ENCODE results near the gene LMX1B. TPM values are rescaled to one million over a fixed set of nuclear protein-coding genes. Genes with fewer than 3 reads are reported as not detected.

Gene LMX1B
- total RNA-seq, 2 experiments from 2014 or later = not detected

DNA sequence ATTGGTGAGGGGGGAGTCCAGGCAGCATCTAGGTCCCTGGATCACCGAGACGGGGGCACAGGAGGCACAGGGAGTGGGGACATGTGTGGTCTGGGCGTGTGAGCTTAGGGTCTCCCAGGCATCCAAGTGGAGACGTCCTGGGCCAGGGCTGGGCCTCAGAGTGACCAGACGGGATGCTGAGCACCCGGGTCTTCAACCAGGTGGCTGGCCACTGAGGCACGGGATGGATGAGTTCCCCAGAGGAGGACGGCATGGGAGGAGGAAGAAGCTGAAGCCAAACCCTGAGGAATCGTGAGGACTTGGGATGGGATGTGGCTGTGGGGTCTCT lies 88.0 kb downstream of the LMX1B start:
- H3K27me3 Mint-ChIP-seq (ENCODE audit: low read depth) = peaks cover 19% of the 10 kb centered on the region
- CTCF ChIA-PET = interaction anchor here (1.3 to 13.3 kb wide), 5 partner anchors 12 to 88 kb away, joined by 3 to 704 read pairs (median 7); no protein-coding TSS in a partner anchor
- no peak overlapping the region for H3K27ac Mint-ChIP-seq
- H3K4me3 Mint-ChIP-seq = no peak overlapping the region
- H3K9me3 Mint-ChIP-seq (ENCODE audit: insufficient read depth) = no peaks in the 10 kb centered on the region
- no peak for ATAC-seq
- POLR2A ChIA-PET = interaction anchor here (1.1 kb wide), 1 partner anchor 22 kb away, joined by 3 read pairs; no protein-coding TSS in a partner anchor
- H3K4me1 Mint-ChIP-seq (ENCODE audit: low read depth) = peaks cover 17% of the 10 kb centered on the region
- H3K36me3 Mint-ChIP-seq (ENCODE audit: low read depth) = no peaks in the 10 kb centered on the region
- DNase-seq = no peak

- no peaks in the 10 kb centered on the region for H3K36me3 Mint-ChIP-seq (ENCODE audit: low read depth)
- H3K9me3 Mint-ChIP-seq (ENCODE audit: insufficient read depth) = no peaks in the 10 kb centered on the region
- ChIA-PET POLR2A (interaction anchor here (1.1 kb wide), 1 partner anchor 21 kb away, joined by 3 read pairs; no protein-coding TSS in a partner anchor), CTCF (interaction anchor here (0.6 to 13.3 kb wide), 17 partner anchors 8 to 127 kb away, joined by 3 to 704 read pairs (median 4); no protein-coding TSS in a partner anchor)
- ATAC-seq (no peak), DNase-seq (peak; percentile 57)
- peaks cover 19% of the 10 kb centered on the region for H3K4me1 Mint-ChIP-seq (ENCODE audit: low read depth)
- H3K27ac Mint-ChIP-seq = no peak overlapping the region
- H3K4me3 Mint-ChIP-seq = no peak overlapping the region
- H3K27me3 Mint-ChIP-seq (ENCODE audit: low read depth) = peaks cover 19% of the 10 kb centered on the region
Observed at GRCh38 chr9:126702151-126703001, 88.6 kb downstream of the LMX1B start.

DNA sequence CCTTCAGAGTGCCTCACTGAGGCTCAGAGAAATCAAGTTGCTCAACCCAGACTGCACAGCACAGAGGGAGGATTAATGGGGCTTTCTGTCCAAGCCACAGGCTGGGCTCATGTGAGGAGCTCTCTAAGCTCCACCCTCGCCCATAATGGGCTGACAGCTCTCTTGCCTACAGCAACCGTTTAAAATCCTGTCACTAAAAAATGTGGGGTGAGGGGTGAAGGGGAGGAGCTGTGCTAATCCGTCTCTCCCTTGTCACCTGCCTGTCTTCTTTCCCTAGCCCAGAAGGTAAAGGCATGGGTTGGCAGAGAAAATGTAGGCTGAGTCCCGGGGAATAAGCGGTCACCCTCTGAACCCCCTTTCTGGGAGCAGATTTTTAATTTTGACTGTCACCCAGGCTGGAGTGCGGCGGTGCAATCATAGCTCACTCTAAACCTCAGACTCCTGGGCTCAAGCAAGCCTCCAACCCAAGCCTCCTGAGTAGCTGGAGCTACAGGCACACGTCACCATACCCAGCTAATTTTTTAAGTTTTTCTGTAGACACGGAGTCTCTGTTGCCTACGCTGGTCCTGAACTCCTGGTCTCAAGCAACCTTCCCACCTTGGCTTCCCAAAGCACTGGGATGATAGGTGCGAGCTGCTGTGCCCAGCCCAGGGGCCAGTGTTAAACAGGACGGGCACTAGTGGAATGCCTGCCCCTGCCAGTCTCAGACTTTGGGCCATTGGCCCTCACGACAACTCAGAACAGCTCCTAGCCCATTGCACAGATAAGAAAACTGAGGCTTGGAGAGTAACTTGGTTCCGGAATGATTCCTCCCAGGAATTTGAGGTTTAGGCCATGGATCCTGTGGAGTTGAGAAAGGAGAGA lies 89.5 kb downstream of the LMX1B start:
- H3K4me1 Mint-ChIP-seq (ENCODE audit: low read depth) = peaks cover 19% of the 10 kb centered on the region
- peaks cover 17% of the 10 kb centered on the region for H3K27me3 Mint-ChIP-seq (ENCODE audit: low read depth)
- H3K36me3 Mint-ChIP-seq (ENCODE audit: low read depth) = no peaks in the 10 kb centered on the region
- ATAC-seq (no peak), DNase-seq (no peak)
- no peaks in the 10 kb centered on the region for H3K9me3 Mint-ChIP-seq (ENCODE audit: insufficient read depth)
- ChIA-PET POLR2A (interaction anchor here (0.6 to 4.1 kb wide), 2 partner anchors 27 to 102 kb away, joined by 3 to 14 read pairs; partner anchors contain the start of gene ZBTB43), CTCF (interaction anchor here (0.6 to 13.3 kb wide), 18 partner anchors 9 to 527 kb away, joined by 3 to 704 read pairs (median 3); no protein-coding TSS in a partner anchor)
- no peak overlapping the region for H3K4me3 Mint-ChIP-seq
- H3K27ac Mint-ChIP-seq = no peak overlapping the region

GRCh38 chr9:126703866-126704156 lies 90.1 kb downstream of the LMX1B start:
- H3K27me3 Mint-ChIP-seq (ENCODE audit: low read depth) = peaks cover 16% of the 10 kb centered on the region
- POLR2A ChIA-PET = interaction anchor here (0.6 to 4.1 kb wide), 2 partner anchors 26 to 101 kb away, joined by 3 to 14 read pairs; partner anchors contain the start of gene ZBTB43
- no peaks in the 10 kb centered on the region for H3K9me3 Mint-ChIP-seq (ENCODE audit: insufficient read depth)

DNA sequence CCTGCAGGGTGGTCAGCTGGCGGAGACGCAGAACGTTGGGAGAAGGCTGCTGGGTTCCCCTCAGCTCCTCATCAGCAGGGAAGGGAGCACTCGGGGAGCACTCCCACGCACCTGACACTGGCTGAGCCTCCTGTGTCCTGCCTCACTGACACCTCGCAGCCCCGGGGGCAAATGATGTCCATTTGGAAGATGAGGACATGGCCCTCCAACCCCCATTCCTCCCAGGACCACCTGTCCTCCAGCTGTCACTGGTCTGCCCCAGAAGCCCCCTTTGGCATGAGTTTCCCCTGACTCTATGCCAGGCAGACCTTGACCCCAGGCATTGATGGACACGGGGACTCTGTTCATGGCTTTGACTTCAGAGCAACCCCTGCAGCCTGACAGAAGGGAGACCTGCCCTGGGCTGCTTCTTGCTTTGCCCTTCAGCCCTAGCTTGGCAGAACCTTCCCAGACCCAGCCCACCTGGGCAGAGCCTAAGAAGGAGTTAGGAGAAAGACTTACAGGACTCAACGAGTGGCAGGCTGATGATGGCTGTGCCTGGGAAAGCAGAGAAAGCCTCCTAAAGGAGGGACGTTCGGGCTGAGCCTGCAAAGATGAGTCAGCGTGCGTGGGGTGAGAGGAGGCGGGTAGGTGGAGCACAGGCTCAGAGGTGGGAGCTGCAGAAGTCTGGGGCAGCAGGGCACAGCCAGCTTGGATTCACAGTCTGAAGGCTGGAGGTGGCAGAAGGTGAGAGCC lies 90.6 kb downstream of the LMX1B start:
- ChIA-PET POLR2A (interaction anchor here (4.1 kb wide), 1 partner anchor 101 kb away, joined by 14 read pairs; the partner anchor contains the start of gene ZBTB43), CTCF (interaction anchor here (0.6 to 13.3 kb wide), 23 partner anchors 10 to 589 kb away, joined by 3 to 704 read pairs (median 10); partner anchors contain the start of genes RALGPS1 and ZBTB43)
- no peak for ATAC-seq
- Mint-ChIP-seq H3K27me3 (ENCODE audit: low read depth) (peaks cover 16% of the 10 kb centered on the region), H3K36me3 (ENCODE audit: low read depth) (no peaks in the 10 kb centered on the region), H3K9me3 (ENCODE audit: insufficient read depth) (no peaks in the 10 kb centered on the region), H3K4me3 (no peak overlapping the region), H3K4me1 (ENCODE audit: low read depth) (peaks cover 19% of the 10 kb centered on the region), H3K27ac (peak overlapping the region; percentile 50)
- peak; percentile 36 for DNase-seq

More at GRCh38 chr9:126703866-126704156, 90.1 kb downstream of the LMX1B start:
- no peak overlapping the region for H3K27ac Mint-ChIP-seq
- H3K4me3 Mint-ChIP-seq = no peak overlapping the region
- H3K4me1 Mint-ChIP-seq (ENCODE audit: low read depth) = peaks cover 19% of the 10 kb centered on the region
- no peaks in the 10 kb centered on the region for H3K36me3 Mint-ChIP-seq (ENCODE audit: low read depth)
- DNase-seq (no peak), ATAC-seq (no peak)
- CTCF ChIA-PET = interaction anchor here (0.6 to 13.3 kb wide), 7 partner anchors 14 to 588 kb away, joined by 3 to 704 read pairs (median 8); no protein-coding TSS in a partner anchor

GRCh38 chr9:126704892-126705766 lies 91.4 kb downstream of the LMX1B start:
- Mint-ChIP-seq H3K4me3 (peak overlapping the region; percentile 26), H3K36me3 (ENCODE audit: low read depth) (no peaks in the 10 kb centered on the region), H3K4me1 (ENCODE audit: low read depth) (peaks cover 19% of the 10 kb centered on the region), H3K27me3 (ENCODE audit: low read depth) (peaks cover 16% of the 10 kb centered on the region), H3K27ac (peak overlapping the region; percentile 4), H3K9me3 (ENCODE audit: insufficient read depth) (no peaks in the 10 kb centered on the region)
- ATAC-seq (peak; percentile 71), DNase-seq (peak; percentile 89)
- ChIA-PET CTCF (interaction anchor here (0.8 to 13.3 kb wide), 28 partner anchors 11 to 300 kb away, joined by 3 to 704 read pairs (median 8); partner anchors contain the start of genes RALGPS1 and ZBTB43), POLR2A (interaction anchor here (1.7 to 4.1 kb wide), 3 partner anchors 18 to 100 kb away, joined by 8 to 23 read pairs (median 14); partner anchors contain the start of gene ZBTB43)

- peak; percentile 80 for ATAC-seq
- H3K9me3 Mint-ChIP-seq (ENCODE audit: insufficient read depth) = no peaks in the 10 kb centered on the region
- DNase-seq = peak; percentile 86
- ChIA-PET CTCF (interaction anchor here (0.7 to 13.3 kb wide), 39 partner anchors 8 to 208 kb away, joined by 3 to 704 read pairs (median 7); partner anchors contain the start of genes RALGPS1 and ZBTB43), POLR2A (interaction anchor here (0.6 to 4.1 kb wide), 7 partner anchors 15 to 761 kb away, joined by 3 to 23 read pairs (median 5); partner anchors contain the start of gene ZBTB43)
- peaks cover 19% of the 10 kb centered on the region for H3K4me1 Mint-ChIP-seq (ENCODE audit: low read depth)
- no peaks in the 10 kb centered on the region for H3K36me3 Mint-ChIP-seq (ENCODE audit: low read depth)
- peaks cover 19% of the 10 kb centered on the region for H3K27me3 Mint-ChIP-seq (ENCODE audit: low read depth)
- no peak overlapping the region for H3K27ac Mint-ChIP-seq
- no peak overlapping the region for H3K4me3 Mint-ChIP-seq
Observed at GRCh38 chr9:126705767-126706697, 92.3 kb downstream of the LMX1B start.

- Mint-ChIP-seq H3K4me1 (ENCODE audit: low read depth) (peaks cover 19% of the 10 kb centered on the region), H3K9me3 (ENCODE audit: insufficient read depth) (no peaks in the 10 kb centered on the region), H3K36me3 (ENCODE audit: low read depth) (no peaks in the 10 kb centered on the region), H3K27me3 (ENCODE audit: low read depth) (peaks cover 19% of the 10 kb centered on the region), H3K4me3 (no peak overlapping the region), H3K27ac (no peak overlapping the region)
- DNase-seq (no peak), ATAC-seq (no peak)
- ChIA-PET POLR2A (interaction anchor here (0.6 to 4.1 kb wide), 7 partner anchors 14 to 760 kb away, joined by 3 to 23 read pairs (median 5); partner anchors contain the start of gene ZBTB43), CTCF (interaction anchor here (0.7 to 13.3 kb wide), 39 partner anchors 8 to 842 kb away, joined by 3 to 704 read pairs (median 7); partner anchors contain the start of gene ZBTB43)
Observed at GRCh38 chr9:126706698-126707053, 92.9 kb downstream of the LMX1B start.

- Mint-ChIP-seq H3K4me3 (no peak overlapping the region), H3K36me3 (ENCODE audit: low read depth) (no peaks in the 10 kb centered on the region), H3K9me3 (ENCODE audit: insufficient read depth) (no peaks in the 10 kb centered on the region), H3K27ac (no peak overlapping the region), H3K27me3 (ENCODE audit: low read depth) (peaks cover 16% of the 10 kb centered on the region), H3K4me1 (ENCODE audit: low read depth) (peaks cover 19% of the 10 kb centered on the region)
- DNase-seq (no peak), ATAC-seq (no peak)
- ChIA-PET POLR2A (interaction anchor here (1.2 to 4.1 kb wide), 5 partner anchors 16 to 98 kb away, joined by 3 to 23 read pairs (median 8); partner anchors contain the start of gene ZBTB43), CTCF (interaction anchor here (0.9 to 13.3 kb wide), 36 partner anchors 8 to 842 kb away, joined by 3 to 704 read pairs (median 8); partner anchors contain the start of gene ZBTB43)
Observed at GRCh38 chr9:126707083-126707482, 93.4 kb downstream of the LMX1B start.

Measured in activated CD8-positive, alpha-beta T cell treated with anti-CD3 and anti-CD28 coated beads, Interleukin-2, amount 10 ng/mL, durations not matched to agents 7 days and 5 days (primary cell).